Liver (tissue), 9 donors: ENCODE measurements around the gene AKR7A2. TPM values are rescaled to one million over a fixed set of nuclear protein-coding genes. Genes with fewer than 3 reads are reported as not detected.

ENCODE experiments used
- DNase-seq: peaks from one replicate; pipeline ENCODE4 v3.0.0-alpha.2; 2017; ENCODE audit warnings: low spot score
- H3K27ac ChIP-seq, 2 donors: one replicate each; pipeline ENCODE4 v1.7.0; 2013; ENCODE audit warnings: inconsistent platforms in 2 of 2, low read length in 2 of 2, control low read depth in 1 of 2, low read depth in 1 of 2, mild to moderate bottlenecking in 1 of 2
- H3K27me3 ChIP-seq, 4 donors: one replicate each; pipeline versions ENCODE4 v1.6.1 to v1.7.0; 2013; ENCODE audit warnings: low read length in 3 of 4, inconsistent platforms in 1 of 4, mild to moderate bottlenecking in 1 of 4, moderate library complexity in 1 of 4; ENCODE audit not compliant: control insufficient read depth in 4 of 4, insufficient read depth in 4 of 4
- H3K36me3 ChIP-seq, 4 donors: one replicate each; pipeline versions ENCODE4 v1.6.1 to v1.7.0; 2013; ENCODE audit warnings: low read length in 3 of 4, mild to moderate bottlenecking in 3 of 4, low read depth in 1 of 4, moderate library complexity in 1 of 4; ENCODE audit not compliant: control insufficient read depth in 4 of 4, insufficient read depth in 3 of 4
- H3K4me1 ChIP-seq, 4 donors: one replicate each; pipeline versions ENCODE4 v1.6.1 to v1.7.0; 2013; ENCODE audit warnings: low read length in 3 of 4, mild to moderate bottlenecking in 3 of 4, moderate library complexity in 1 of 4; ENCODE audit not compliant: control insufficient read depth in 4 of 4, insufficient read depth in 4 of 4
- H3K4me3 ChIP-seq, 3 donors: one replicate each; pipeline versions ENCODE4 v1.6.1 to v1.7.0; 2013; ENCODE audit warnings: low read length in 3 of 3, control low read depth in 1 of 3, low read depth in 1 of 3, mild to moderate bottlenecking in 1 of 3
- H3K9ac ChIP-seq, 2 donors: one replicate each; pipeline ENCODE4 v1.7.0; 2013; ENCODE audit warnings: low read length in 2 of 2, mild to moderate bottlenecking in 2 of 2, moderate library complexity in 2 of 2, control low read depth in 1 of 2, low read depth in 1 of 2
- H3K9me3 ChIP-seq, 4 donors: one replicate each; pipeline versions ENCODE4 v1.6.1 to v1.7.0; 2013; ENCODE audit warnings: low read length in 3 of 4; ENCODE audit not compliant: control insufficient read depth in 4 of 4
- ATF3 ChIP-seq: IDR thresholded peaks from 2 replicates; pipeline ENCODE4 v1.6.1; 2016; ENCODE audit warnings: antibody characterized with exemption
- CTCF ChIP-seq: fragments of 150-350 bp; IDR thresholded peaks from 2 replicates; pipeline ENCODE4 v1.5.1; 2017; ENCODE audit warnings: improper control_type of control experiment, low read depth, low read length; ENCODE audit not compliant: missing input control
- EGR1 ChIP-seq, 2 donors: IDR thresholded peaks; 2 replicates each; pipeline ENCODE4 v1.6.1; 2016 to 2018; ENCODE audit warnings: antibody characterized with exemption in 2 of 2, low read depth in 2 of 2
- FOXA1 ChIP-seq: IDR thresholded peaks from 2 replicates; pipeline ENCODE4 v1.6.1; 2016; ENCODE audit warnings: antibody characterized with exemption
- FOXA2 ChIP-seq: IDR thresholded peaks from 2 replicates; pipeline ENCODE4 v1.6.1; 2016; ENCODE audit warnings: antibody characterized with exemption
- GABPA ChIP-seq, 2 donors: IDR thresholded peaks in 1 of 2; conservative IDR thresholded peaks in 1 of 2; 2 replicates each; pipeline ENCODE4 v1.6.1; 2016; ENCODE audit warnings: antibody characterized with exemption in 2 of 2, mild to moderate bottlenecking in 1 of 2, moderate library complexity in 1 of 2
- HNF4A ChIP-seq, 2 donors: conservative IDR thresholded peaks; 2 replicates each; pipeline ENCODE4 v1.6.1; 2016; ENCODE audit warnings: antibody characterized with exemption in 2 of 2, mild to moderate bottlenecking in 2 of 2
- MAX ChIP-seq: IDR thresholded peaks from 2 replicates; pipeline ENCODE4 v1.6.1; 2016; ENCODE audit warnings: antibody characterized with exemption
- NR2F2 ChIP-seq: IDR thresholded peaks from 2 replicates; pipeline ENCODE4 v1.6.1; 2016; ENCODE audit warnings: antibody characterized with exemption
- RAD21 ChIP-seq, 2 donors: IDR thresholded peaks; 2 replicates each; pipeline ENCODE4 v1.6.1; 2016; ENCODE audit warnings: antibody characterized with exemption in 2 of 2, mild to moderate bottlenecking in 2 of 2
- SP1 ChIP-seq: IDR thresholded peaks from 2 replicates; pipeline ENCODE4 v1.6.1; 2018; ENCODE audit warnings: antibody characterized with exemption, mild to moderate bottlenecking
- TAF1 ChIP-seq: conservative IDR thresholded peaks from 2 replicates; pipeline ENCODE4 v1.6.1; 2016; ENCODE audit warnings: antibody characterized with exemption, mild to moderate bottlenecking
- ZBTB33 ChIP-seq: IDR thresholded peaks from 2 replicates; pipeline ENCODE4 v1.6.1; 2016; ENCODE audit warnings: antibody characterized with exemption
- WGBS: extraction: QIAGEN DNeasy Blood & Tissue Kit; methylation state at CpG from one replicate; pipeline ENCODE4 v1.1.7; 2013; 5-methylcytosine and 5-hydroxymethylcytosine counted together
- polyA plus RNA-seq, 2 donors: library from polyadenylated mRNA; stranded (reverse) in 1 of 2; unstranded in 1 of 2; fragments of 200-250 nt in 1 of 2; fragments of >200 nt in 1 of 2; fragmentation: Nextera tagmentation in 1 of 2; extraction: Ambion mirVana in 1 of 2; gene quantifications; one replicate each; pipeline versions ENCODE4 v1.2.1 to v1.2.3, GENCODE V29; 2013 to 2015
- total RNA-seq, 2 donors: library from RNA; depleted of rRNA; stranded (reverse); fragments of >200 nt; gene quantifications; one replicate each; pipeline ENCODE4 v1.2.3, GENCODE V29; 2014
- donor health status: healthy.
- donor health status: healthy.
- donor health status: healthy.
- donor health status: healthy.
- donor health status: healthy.

Gene AKR7A2
- total and polyA plus RNA-seq, 4 donors, result 41.4 to 63.2 (median 49.8) TPM

GRCh38 chr1:19327301-19327700 is 15.4 kb upstream of the AKR7A2 start:
- no peaks in the 10 kb centered on the region for H3K27me3 ChIP-seq
- peaks cover 9 to 64% (median 15%) of the 10 kb centered on the region in 4 donors for H3K36me3 ChIP-seq
- no peak overlapping the region for H3K9ac ChIP-seq
- 87% methylated on average over 16 of the region's 16 CpGs for WGBS
- H3K4me1 ChIP-seq, result no peaks in the 10 kb centered on the region
- TF ChIP-seq ATF3 (no peak), HNF4A (conservative IDR thresholded peaks at IDR 0.05) (no peak)
- no peak overlapping the region for H3K27ac ChIP-seq
- H3K9me3 ChIP-seq, result no peaks in the 10 kb centered on the region
- no peak overlapping the region for H3K4me3 ChIP-seq
- DNase-seq, result no peak

GRCh38 chr1:19326748-19327065 is 14.8 kb upstream of the AKR7A2 start:
- H3K36me3 ChIP-seq, result peaks cover 9 to 60% (median 15%) of the 10 kb centered on the region in 4 donors
- no peak for DNase-seq
- no peaks in the 10 kb centered on the region for H3K4me1 ChIP-seq
- no peaks in the 10 kb centered on the region for H3K27me3 ChIP-seq
- H3K4me3 ChIP-seq, result no peak overlapping the region
- H3K9me3 ChIP-seq, result no peaks in the 10 kb centered on the region
- TF ChIP-seq MAX, result no peak
- 89% methylated on average over 6 of the region's 6 CpGs for WGBS
- no peak overlapping the region for H3K9ac ChIP-seq
- no peak overlapping the region for H3K27ac ChIP-seq

- H3K9ac ChIP-seq, result no peak overlapping the region
Observed at GRCh38 chr1:19325958-19326747, 14.2 kb upstream of the AKR7A2 start.

GRCh38 chr1:19325368-19325957 is 13.5 kb upstream of the AKR7A2 start:
- TF ChIP-seq GABPA (IDR thresholded peaks at IDR 0.05 in 1 of 2, conservative IDR thresholded peaks at IDR 0.05 in 1 of 2), result no peak
- no peak for TF ChIP-seq FOXA2
- TF ChIP-seq MAX, result no peak
- no peak for TF ChIP-seq NR2F2
- TF ChIP-seq HNF4A (conservative IDR thresholded peaks at IDR 0.05), result no peak
- TF ChIP-seq CTCF, result no peak
- TF ChIP-seq FOXA1, result no peak
- TF ChIP-seq ZBTB33, result no peak
- no peak for TF ChIP-seq RAD21 (IDR thresholded peaks at IDR 0.05)
- TF ChIP-seq SP1, result no peak
- no peak for DNase-seq
- H3K9ac ChIP-seq, result no peak overlapping the region
- H3K4me3 ChIP-seq, result no peak overlapping the region
- H3K27me3 ChIP-seq, result no peaks in the 10 kb centered on the region
- H3K4me1 ChIP-seq, result no peaks in the 10 kb centered on the region
- peaks cover 9 to 54% (median 15%) of the 10 kb centered on the region in 4 donors for H3K36me3 ChIP-seq
- no peaks in the 10 kb centered on the region for H3K9me3 ChIP-seq
- no peak overlapping the region for H3K27ac ChIP-seq
- 85% methylated on average over 19 of the region's 19 CpGs for WGBS

More at GRCh38 chr1:19325958-19326747, 14.2 kb upstream of the AKR7A2 start:
- peaks cover 9 to 56% (median 15%) of the 10 kb centered on the region in 4 donors for H3K36me3 ChIP-seq
- H3K27me3 ChIP-seq, result no peaks in the 10 kb centered on the region
- no peak overlapping the region for H3K27ac ChIP-seq
- H3K4me3 ChIP-seq, result no peak overlapping the region
- TF ChIP-seq FOXA1 (no peak), TAF1 (no peak), FOXA2 (no peak), EGR1 (IDR thresholded peaks at IDR 0.05; ENCODE audit: low read depth in 2 of 2) (no peak), GABPA (IDR thresholded peaks at IDR 0.05 in 1 of 2, conservative IDR thresholded peaks at IDR 0.05 in 1 of 2) (no peak)
- H3K9me3 ChIP-seq, result no peaks in the 10 kb centered on the region
- WGBS, result 90% methylated on average over 32 of the region's 32 CpGs
- DNase-seq, result no peak
- no peaks in the 10 kb centered on the region for H3K4me1 ChIP-seq
